CD4-positive, alpha-beta T cell treated with Interleukin-15 for 1 hour (primary cell): ENCODE results near the gene PKD1.

Experiments used
- DNase-seq: peaks from one replicate; pipeline ENCODE4 v3.0.0-alpha.2; 2020

PKD1 gene

GRCh38 chr16:2070576-2071453, 64.9 kb downstream of the PKD1 start:
- DNase-seq: no peak

DNA sequence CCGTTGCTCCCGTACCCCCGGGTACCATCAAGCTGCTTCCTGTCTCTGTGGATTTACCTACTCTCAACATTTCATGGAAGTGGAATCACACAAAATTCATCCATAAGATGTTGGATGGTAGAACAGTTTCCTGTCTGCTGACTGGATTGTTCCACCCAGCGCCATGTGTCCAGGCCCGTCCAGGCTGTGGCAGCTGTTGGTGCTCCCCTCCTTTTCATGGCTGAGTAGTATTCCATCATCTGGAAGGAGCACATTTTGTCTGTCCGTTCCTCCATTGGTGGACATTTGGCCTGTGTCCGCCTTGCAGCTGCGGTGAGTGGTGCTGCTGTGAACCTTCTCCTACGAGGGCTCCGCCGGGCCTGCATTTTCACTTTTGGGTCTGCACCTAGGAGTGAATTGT, 69.6 kb downstream of the PKD1 start:
- DNase-seq: no peak

DNA sequence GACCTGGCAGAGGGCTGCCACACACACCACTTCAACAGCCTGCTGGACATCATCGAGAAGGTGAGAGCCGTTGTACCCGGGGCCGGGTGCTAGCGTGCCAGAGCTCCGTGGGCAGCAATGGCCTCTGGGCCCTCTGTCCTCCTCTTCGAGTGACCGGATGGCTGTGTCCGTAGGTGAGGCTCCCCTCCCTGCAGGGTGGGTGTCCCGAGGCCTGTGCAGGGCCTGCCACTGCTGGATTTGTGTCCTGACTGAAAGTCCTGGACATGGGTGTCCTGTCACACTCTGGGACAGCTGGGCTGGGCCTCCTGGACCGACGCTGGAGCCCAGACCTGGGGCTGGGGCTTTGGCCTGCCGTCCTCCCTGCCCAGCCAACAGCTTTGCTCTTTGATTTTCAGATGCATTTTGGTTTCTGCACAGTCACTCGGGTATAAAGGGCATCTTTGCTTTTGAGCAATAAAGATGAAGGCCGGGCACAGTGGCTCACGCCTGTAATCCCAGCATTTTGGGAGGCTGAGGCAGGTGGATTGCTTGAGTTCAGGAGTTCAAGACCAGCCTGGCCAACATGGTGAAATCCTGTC, 71.2 kb downstream of the PKD1 start:
- DNase-seq: no peak

GRCh38 chr16:2063861-2064260, 71.8 kb downstream of the PKD1 start:
- DNase-seq: no peak

GRCh38 chr16:2062801-2063200, 72.9 kb downstream of the PKD1 start:
- DNase-seq: no peak

DNA sequence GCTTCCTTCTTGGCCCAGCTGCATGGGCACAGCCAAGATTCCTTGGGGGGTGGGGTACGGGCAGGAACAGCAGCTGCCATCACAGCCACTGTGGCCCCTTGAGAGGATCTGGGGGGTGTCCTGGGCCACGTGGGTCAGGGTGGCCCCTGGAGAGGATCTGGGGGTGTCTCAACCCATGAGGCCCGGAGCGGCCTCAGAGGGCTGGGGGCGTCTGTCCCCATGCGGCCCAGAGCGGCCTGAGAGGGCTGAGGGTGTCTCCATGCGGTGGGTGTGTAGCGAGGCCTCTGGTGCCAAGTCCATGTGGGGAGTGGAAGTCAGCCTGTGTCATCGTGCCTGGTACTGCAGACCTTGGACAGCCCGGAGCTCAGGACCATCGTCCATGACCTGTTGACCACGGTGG, 74.2 kb downstream of the PKD1 start:
- DNase-seq: no peak

DNA sequence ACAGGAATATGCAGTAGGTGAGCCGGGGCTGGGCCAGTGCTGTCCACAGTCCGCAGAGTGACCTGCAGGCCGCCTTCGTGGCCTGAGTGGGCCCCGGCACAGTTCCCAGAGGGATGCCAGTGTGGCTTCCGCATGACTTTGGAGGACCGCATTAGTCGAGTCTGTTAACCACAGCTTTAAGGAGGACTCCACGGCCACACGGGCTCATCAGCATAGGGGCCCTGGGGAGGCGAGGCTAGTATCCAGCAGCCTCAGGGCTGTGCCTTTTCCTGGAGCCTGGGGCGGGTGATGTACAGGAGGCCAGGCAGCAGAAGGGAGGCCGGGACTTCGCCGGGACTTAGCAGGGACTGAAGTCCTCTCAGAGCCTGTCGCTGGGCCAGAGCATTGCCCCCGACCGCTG, 74.7 kb downstream of the PKD1 start:
- no peak for DNase-seq

DNA sequence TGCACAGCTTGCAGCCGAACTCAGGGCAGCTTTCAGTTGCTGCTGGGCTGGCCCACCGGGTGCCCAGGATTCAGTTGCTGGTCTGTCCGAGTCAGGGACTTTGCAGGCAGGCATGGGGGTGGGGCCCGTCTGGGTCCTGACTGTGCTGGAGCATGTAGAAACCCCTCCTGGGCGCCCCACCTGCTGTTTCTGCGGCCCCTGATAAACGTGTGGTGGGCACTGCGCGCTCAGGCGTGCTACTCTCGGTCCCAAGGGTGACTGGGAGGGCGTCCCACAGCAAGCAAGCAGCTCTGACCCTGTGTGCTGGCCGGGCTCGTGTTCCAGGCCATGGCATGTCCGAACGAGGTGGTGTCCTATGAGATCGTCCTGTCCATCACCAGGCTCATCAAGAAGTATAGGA, 75.4 kb downstream of the PKD1 start:
- no peak for DNase-seq

GRCh38 chr16:2058872-2059271, 76.8 kb downstream of the PKD1 start:
- no peak for DNase-seq

DNA sequence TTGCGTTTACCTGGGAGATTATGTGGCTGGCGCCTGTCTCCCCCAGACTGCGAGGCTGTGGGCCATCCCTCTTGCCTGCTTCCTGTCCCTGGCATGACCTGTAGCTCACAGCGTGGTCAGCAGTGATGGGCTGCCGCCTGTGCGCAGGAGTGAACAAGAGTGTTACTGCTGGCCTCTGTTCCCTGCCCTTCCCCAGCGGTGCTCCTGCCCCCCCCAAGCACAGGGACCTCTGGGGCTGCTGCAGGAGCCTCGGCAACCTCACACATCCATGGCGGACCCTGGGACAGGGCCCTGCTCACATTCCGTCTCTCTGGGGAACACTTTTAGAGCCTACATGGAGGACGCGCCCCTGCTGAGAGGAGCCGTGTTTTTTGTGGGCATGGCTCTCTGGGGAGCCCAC, 77.3 kb downstream of the PKD1 start:
- DNase-seq: no peak

DNA sequence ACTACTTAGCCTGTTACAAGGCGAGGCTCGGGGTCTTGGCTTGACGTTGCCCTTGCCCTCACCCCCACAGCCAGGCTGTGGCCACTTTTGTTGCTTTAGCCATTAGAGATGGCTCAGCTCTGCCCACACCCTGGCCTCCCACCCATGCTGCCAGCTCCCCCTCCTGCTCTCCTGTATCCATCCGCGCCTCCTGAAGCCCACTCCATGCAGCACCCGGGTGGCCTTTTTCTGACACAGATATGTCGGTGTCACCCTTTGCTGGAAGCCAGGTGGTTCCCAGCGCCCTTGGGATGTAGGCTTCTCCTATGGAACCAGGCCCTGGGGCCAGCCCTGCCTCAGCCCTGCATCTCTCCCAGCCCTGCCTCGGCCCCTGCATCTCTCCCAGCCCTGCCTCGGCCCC, 78.3 kb downstream of the PKD1 start:
- no peak for DNase-seq

DNA sequence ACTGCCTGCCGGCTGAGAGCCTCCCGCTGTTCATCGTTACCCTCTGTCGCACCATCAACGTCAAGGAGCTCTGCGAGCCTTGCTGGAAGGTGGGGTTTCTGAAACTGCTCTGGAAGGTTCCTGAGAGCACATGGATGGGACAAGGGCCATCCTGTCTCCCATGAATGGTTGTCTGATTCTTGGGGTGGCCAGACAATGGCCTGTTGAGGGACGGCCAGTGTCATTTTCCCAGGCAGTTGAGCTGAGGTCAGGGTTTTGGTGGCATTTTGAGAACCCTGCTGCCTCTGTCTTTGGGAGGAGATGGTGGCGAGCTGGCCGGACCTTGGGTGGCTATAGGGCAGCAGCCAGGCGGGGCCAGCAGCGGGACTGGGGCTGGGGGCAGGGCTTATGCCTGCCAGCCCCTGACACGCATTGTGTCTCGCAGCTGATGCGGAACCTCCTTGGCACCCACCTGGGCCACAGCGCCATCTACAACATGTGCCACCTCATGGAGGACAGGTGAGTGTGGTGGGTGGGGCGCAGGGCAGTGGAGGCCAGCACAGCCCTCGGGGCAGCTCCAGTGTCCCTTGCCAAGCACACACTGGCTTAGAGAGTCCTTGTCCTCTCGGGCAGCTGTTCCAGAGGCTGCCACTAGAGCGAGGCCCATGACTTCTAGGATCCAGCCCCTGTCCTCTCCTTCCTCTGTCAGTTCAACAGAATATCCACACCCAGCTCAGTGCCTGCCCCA, 78.9 kb downstream of the PKD1 start:
- DNase-seq: no peak

- DNase-seq: no peak
Measured at GRCh38 chr16:2056077-2056476, 79.6 kb downstream of the PKD1 start.

DNA sequence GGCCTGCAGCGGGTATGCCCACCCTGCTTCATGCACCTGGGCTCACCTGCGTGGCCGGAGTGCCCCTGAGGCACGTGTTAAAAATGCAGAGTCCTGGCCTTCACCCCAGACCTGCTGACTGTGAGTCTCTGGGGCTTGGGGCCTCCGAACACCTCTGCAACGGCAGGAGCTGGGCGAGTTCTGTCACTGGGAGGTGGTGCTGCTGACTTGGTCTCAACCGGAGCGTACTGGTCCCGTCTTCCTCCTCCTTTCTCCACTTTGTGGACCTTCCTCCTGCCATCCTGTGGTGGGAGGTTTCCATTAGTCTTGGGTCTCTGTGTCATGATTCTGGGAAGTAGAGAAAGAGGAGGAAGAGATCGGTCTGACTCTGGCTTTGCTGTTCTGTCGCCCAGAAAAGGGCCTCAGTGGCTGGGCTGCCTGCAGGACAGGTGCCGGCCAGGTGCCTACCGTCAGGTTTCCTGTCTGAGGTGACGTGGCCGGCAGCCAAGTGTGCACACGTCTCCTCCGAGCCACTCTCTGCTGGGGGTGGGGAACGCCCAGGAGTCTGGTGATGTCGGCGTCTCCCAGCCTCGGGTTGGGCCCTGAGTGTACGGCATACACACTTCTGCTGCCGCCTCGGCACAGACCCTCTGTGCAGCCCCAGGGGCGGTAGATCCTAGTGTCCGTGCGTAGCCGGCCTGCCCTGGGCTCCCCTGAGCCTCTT, 81.0 kb downstream of the PKD1 start:
- no peak for DNase-seq

DNA sequence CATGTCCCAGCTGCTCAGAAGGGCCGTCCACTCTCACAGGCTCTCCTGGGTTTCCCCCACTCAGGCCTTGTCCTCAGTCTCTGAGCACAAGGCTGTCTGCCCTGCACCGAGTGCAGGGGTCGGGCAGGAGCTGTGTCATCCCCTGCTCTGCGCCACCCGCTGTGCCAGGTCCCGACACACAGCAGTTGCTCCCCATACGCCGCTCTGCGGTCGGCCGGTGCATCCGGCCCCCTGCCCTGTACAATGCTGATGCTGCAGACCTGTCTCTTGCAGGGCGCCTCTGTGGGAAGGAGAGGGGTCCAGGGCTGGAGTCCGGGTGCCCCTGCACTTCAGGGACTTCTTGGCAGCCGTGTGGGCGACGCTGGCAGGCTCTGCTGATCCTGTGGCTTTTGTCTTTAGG, 81.8 kb downstream of the PKD1 start:
- DNase-seq: no peak

- no peak for DNase-seq
Measured at GRCh38 chr16:2053211-2053610, 82.5 kb downstream of the PKD1 start.

- no peak for DNase-seq
Measured at GRCh38 chr16:2048116-2048543, 87.6 kb downstream of the PKD1 start.

- peak; percentile 93 for DNase-seq
Measured at GRCh38 chr16:2047330-2048115, 88.2 kb downstream of the PKD1 start, which contains the start of the genes NTHL1 and TSC2. Gene NTHL1, minus strand, starts transcription at chr16:2047834. Its CDS starts 11 bp downstream, at chr16:2047823. Gene TSC2, plus strand, starts transcription at chr16:2047985. Its CDS starts 631 bp downstream, at chr16:2048616.

- DNase-seq: no peak
Measured at GRCh38 chr16:2046893-2047329, 88.8 kb downstream of the PKD1 start.

GRCh38 chr16:2045965-2046892, 89.5 kb downstream of the PKD1 start:
- no peak for DNase-seq

DNA sequence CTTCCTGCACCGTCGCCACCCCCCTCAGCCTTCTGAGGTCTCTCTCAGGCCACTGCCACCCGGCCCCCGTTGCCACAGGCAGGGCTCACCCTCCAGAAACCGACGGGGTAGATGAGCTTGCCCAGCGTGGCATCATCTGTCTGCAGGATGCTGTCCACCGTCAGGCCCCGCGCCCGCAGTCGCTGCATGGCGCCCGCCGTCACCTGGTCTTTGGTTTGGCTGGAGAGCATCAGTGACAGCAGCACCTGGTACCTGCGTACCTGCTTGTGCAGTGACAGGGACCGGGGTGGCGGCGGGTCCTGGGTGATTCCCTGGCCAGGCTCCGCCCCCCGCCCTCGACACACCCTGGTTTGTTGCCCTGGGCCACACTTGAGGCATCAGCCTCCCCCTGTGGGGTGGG, 91.2 kb downstream of the PKD1 start:
- no peak for DNase-seq
